Loucy (cell line): ENCODE results near the gene CHCHD5.

Experiments
- CTCF ChIP-seq: fragments of 200-600 bp; sonication (generic); conservative IDR thresholded peaks from 2 replicates; pipeline ENCODE4 v1.5.1; 2014; ENCODE audit warnings: mild to moderate bottlenecking, antibody characterized with exemption, low read length
- EZH2phosphoT487 ChIP-seq: fragments of 200-600 bp; IDR thresholded peaks from 2 replicates; pipeline ENCODE4 v1.6.1; 2018; ENCODE audit warnings: antibody characterized with exemption, mild to moderate bottlenecking, moderate library complexity, borderline replicate concordance

GRCh38 chr2:112539306-112539705 lies 45.1 kb upstream of the CHCHD5 start:
- TF ChIP-seq CTCF, result no peak
- TF ChIP-seq EZH2phosphoT487, result no peak
